H1 (cell line): Measurements from ENCODE around the gene NEK9. TPM values are rescaled to one million over a fixed set of nuclear protein-coding genes. Genes with fewer than 3 reads are reported as not detected.

ENCODE experiments used
- CTCF ChIA-PET: fragments of 300-600 bp; sonication (Branson Sonifier 250); formaldehyde crosslinking; loops from one replicate; lab custom pipeline; 2021; ENCODE audit not compliant: partially characterized antibody; lab: Charles Lee
- POLR2A ChIA-PET: fragments of 300-600 bp; sonication (Branson Sonifier 250); formaldehyde crosslinking; loops from one replicate; lab custom pipeline; 2021; ENCODE audit warnings: inconsistent platforms; ENCODE audit not compliant: partially characterized antibody; lab: Charles Lee
- DNase-seq, 2 experiments: peaks; one replicate each; pipeline versions ENCODE4 v3.0.0 to v3.0.0-alpha.2; 2010 to 2022; ENCODE audit warnings: low spot score in 2 of 2, low read depth in 1 of 2, mixed read lengths in 1 of 2
- FAIRE-seq: peaks from 2 replicates; lab custom pipeline; 2011; peaks lifted over from hg19 to GRCh38; lab: Jason Lieb, UNC
- H2AFZ ChIP-seq: 2 replicates; pipeline ENCODE4 v1.8.1; 2012; ENCODE audit warnings: low read length, inconsistent platforms
- H2AK5ac ChIP-seq: 2 replicates; pipeline ENCODE4 v1.6.1; 2013; ENCODE audit warnings: low read depth, low read length
- H2BK120ac ChIP-seq: replicated peaks from 2 replicates; pipeline ENCODE3; 2013; ENCODE audit warnings: low read depth, low read length, inconsistent platforms
- H2BK12ac ChIP-seq: 2 replicates; pipeline ENCODE4 v1.6.1; 2013; ENCODE audit warnings: low read depth, low read length
- H2BK15ac ChIP-seq: 2 replicates; pipeline ENCODE4 v1.6.1; 2013; ENCODE audit warnings: low read length
- H2BK20ac ChIP-seq: 2 replicates; pipeline ENCODE4 v1.6.1; 2013; ENCODE audit warnings: low read length
- H2BK5ac ChIP-seq: 2 replicates; pipeline ENCODE4 v1.6.1; 2013; ENCODE audit warnings: low read depth, low read length
- H3K14ac ChIP-seq: 2 replicates; pipeline ENCODE4 v1.6.1; 2013; ENCODE audit warnings: inconsistent platforms; ENCODE audit not compliant: insufficient read length
- H3K18ac ChIP-seq: 2 replicates; pipeline ENCODE4 v1.6.1; 2013; ENCODE audit warnings: low read length; ENCODE audit errors: extremely low read depth
- H3K23ac ChIP-seq: 2 replicates; pipeline ENCODE4 v1.6.1; 2013; ENCODE audit warnings: inconsistent platforms; ENCODE audit not compliant: insufficient read length
- H3K23me2 ChIP-seq: 2 replicates; pipeline ENCODE4 v1.6.1; 2013; ENCODE audit warnings: low read depth, low read length
- H3K27ac ChIP-seq: 2 replicates; pipeline ENCODE4 v1.6.1; 2011; ENCODE audit warnings: low read depth, low read length, inconsistent platforms
- H3K27me3 ChIP-seq, 4 experiments: replicated peaks in 1 of 4; 1 replicate in 1 of 4; 2 replicates in 3 of 4; pipeline versions ENCODE4 v1.6.1 to v1.8.1; 2011 to 2013; ENCODE audit warnings: low read length in 3 of 4, mild to moderate bottlenecking in 3 of 4, inconsistent platforms in 2 of 4, mixed read lengths in 2 of 4, moderate library complexity in 1 of 4; ENCODE audit not compliant: control insufficient read depth in 3 of 4, insufficient read depth in 3 of 4; ENCODE audit errors: extremely low read depth in 1 of 4
- H3K36me3 ChIP-seq, 4 experiments: 2 replicates each; pipeline versions ENCODE4 v1.6.1 to v1.8.1; 2011 to 2013; ENCODE audit warnings: mild to moderate bottlenecking in 4 of 4, low read length in 3 of 4, moderate library complexity in 2 of 4, control low read depth in 1 of 4, inconsistent platforms in 1 of 4; ENCODE audit not compliant: insufficient read depth in 4 of 4, control insufficient read depth in 2 of 4
- H3K4ac ChIP-seq: replicated peaks from 2 replicates; pipeline ENCODE3; 2013; ENCODE audit warnings: low read length, low read depth, mixed read lengths, inconsistent platforms; ENCODE audit not compliant: insufficient read length
- H3K4me1 ChIP-seq, 4 experiments: replicated peaks in 1 of 4; 1 replicate in 1 of 4; 2 replicates in 3 of 4; pipeline versions ENCODE4 v1.6.1 to v1.8.1; 2011 to 2013; ENCODE audit warnings: low read length in 3 of 4, inconsistent platforms in 2 of 4, mixed read lengths in 1 of 4; ENCODE audit not compliant: insufficient read depth in 4 of 4, control insufficient read depth in 3 of 4
- H3K4me2 ChIP-seq, 2 experiments: 2 replicates each; pipeline versions ENCODE4 v1.6.1 to v1.8.1; 2011 to 2013; ENCODE audit warnings: low read depth in 2 of 2, low read length in 2 of 2, control low read depth in 1 of 2, inconsistent platforms in 1 of 2, mild to moderate bottlenecking in 1 of 2; ENCODE audit not compliant: insufficient read depth in 1 of 2
- H3K4me3 ChIP-seq, 4 experiments: fragments of 200-600, 300-600 bp in 1 of 4; sonication (generic), shearing (Covaris generic), sonication (Bioruptor Twin) in 1 of 4; 2 replicates each; pipeline versions ENCODE4 v1.5.1 to v1.8.1; 2011 to 2016; ENCODE audit warnings: low read length in 4 of 4, low read depth in 3 of 4, control low read depth in 2 of 4, inconsistent platforms in 2 of 4, mild to moderate bottlenecking in 2 of 4, mixed read lengths in 1 of 4, moderate library complexity in 1 of 4; ENCODE audit not compliant: insufficient read depth in 2 of 4; ENCODE audit errors: extremely low read depth in 1 of 4
- H3K56ac ChIP-seq: replicated peaks from 2 replicates; pipeline ENCODE3; 2013; ENCODE audit warnings: low read depth, mild to moderate bottlenecking, mixed read lengths, low read length, inconsistent platforms; ENCODE audit not compliant: insufficient read length
- H3K79me1 ChIP-seq: 2 replicates; pipeline ENCODE4 v1.6.1; 2013; ENCODE audit warnings: low read depth, low read length, control low read depth
- H3K79me2 ChIP-seq, 2 experiments: 2 replicates each; pipeline versions ENCODE4 v1.6.1 to v1.8.1; 2012 to 2013; ENCODE audit warnings: low read length in 2 of 2, mild to moderate bottlenecking in 2 of 2, inconsistent platforms in 1 of 2; ENCODE audit not compliant: insufficient read depth in 2 of 2, control insufficient read depth in 1 of 2
- H3K9ac ChIP-seq, 4 experiments: replicated peaks in 1 of 4; 1 replicate in 1 of 4; 2 replicates in 3 of 4; pipeline versions ENCODE4 v1.6.1 to v1.8.1; 2011 to 2013; ENCODE audit warnings: low read depth in 3 of 4, low read length in 3 of 4, control low read depth in 2 of 4, mild to moderate bottlenecking in 2 of 4, moderate library complexity in 2 of 4, inconsistent platforms in 1 of 4; ENCODE audit errors: extremely low read depth in 1 of 4
- H3K9me3 ChIP-seq, 2 experiments: 2 replicates each; pipeline versions ENCODE4 v1.6.1 to v1.8.1; 2012 to 2013; ENCODE audit warnings: mild to moderate bottlenecking in 2 of 2, moderate library complexity in 2 of 2, control low read depth in 1 of 2, inconsistent platforms in 1 of 2, low read depth in 1 of 2, low read length in 1 of 2, mixed read lengths in 1 of 2; ENCODE audit not compliant: insufficient read depth in 2 of 2
- H4K20me1 ChIP-seq, 2 experiments: replicated peaks in 1 of 2; 2 replicates each; pipeline versions ENCODE3 to v1.8.1; 2011 to 2013; ENCODE audit warnings: inconsistent platforms in 2 of 2, low read length in 2 of 2, mild to moderate bottlenecking in 1 of 2; ENCODE audit not compliant: insufficient read depth in 2 of 2, control insufficient read depth in 1 of 2
- H4K5ac ChIP-seq: 2 replicates; pipeline ENCODE4 v1.6.1; 2013; ENCODE audit warnings: low read length, low read depth, mixed read lengths, inconsistent platforms; ENCODE audit not compliant: insufficient read length
- H4K8ac ChIP-seq: 2 replicates; pipeline ENCODE4 v1.8.0; 2013; ENCODE audit warnings: mild to moderate bottlenecking, moderate library complexity, low read length, inconsistent platforms; ENCODE audit not compliant: insufficient read depth; ENCODE audit errors: extremely low read depth
- H4K91ac ChIP-seq: replicated peaks from 2 replicates; pipeline ENCODE3; 2013; ENCODE audit warnings: low read length, mixed read lengths, inconsistent platforms; ENCODE audit not compliant: insufficient read length
- HDAC2 ChIP-seq, 2 experiments: fragments of 300-600 bp in 1 of 2; sonication (generic) in 1 of 2; IDR thresholded peaks; 2 replicates each; pipeline ENCODE4 v1.6.1; 2011 to 2012; ENCODE audit warnings: low read depth in 2 of 2, low read length in 2 of 2, mild to moderate bottlenecking in 2 of 2, moderate library complexity in 2 of 2, borderline replicate concordance in 1 of 2, inconsistent platforms in 1 of 2
- PHF8 ChIP-seq: fragments of 200-600 bp; sonication (generic); conservative IDR thresholded peaks from 2 replicates; pipeline ENCODE4 v1.7.1; 2012; ENCODE audit warnings: low read depth, mild to moderate bottlenecking, inconsistent platforms, low read length, moderate library complexity
- RAD21 ChIP-seq, 2 experiments: IDR thresholded peaks in 1 of 2; conservative IDR thresholded peaks in 1 of 2; 2 replicates each; pipeline ENCODE4 v1.6.1; 2011; ENCODE audit warnings: low read depth in 2 of 2, low read length in 2 of 2, improper control_type of control experiment in 1 of 2, inconsistent platforms in 1 of 2, mild to moderate bottlenecking in 1 of 2, moderate library complexity in 1 of 2
- WGBS, 2 experiments: shearing (Covaris generic) in 1 of 2; methylation state at CpG; one replicate each; pipeline versions ENCODE4 v1.1.6 to v1.1.7; 2013 to 2015; ENCODE audit warnings: low lambda C conversion rate in 2 of 2, mixed read lengths in 2 of 2, inconsistent platforms in 1 of 2, low coverage in 1 of 2, missing lambda C conversion rate in 1 of 2; ENCODE audit not compliant: insufficient replicate concordance in 2 of 2, insufficient coverage in 1 of 2, insufficient read length in 1 of 2; ENCODE audit errors: extremely low coverage in 1 of 2, missing lambda C conversion rate in 1 of 2; 5-methylcytosine and 5-hydroxymethylcytosine counted together
- polyA plus RNA-seq, 7 experiments: library from polyadenylated mRNA; depleted of rRNA in 3 of 7; stranded (reverse) in 5 of 7; unstranded in 2 of 7; fragments of >200 nt in 5 of 7; fragments of 200-250 nt in 2 of 7; gene quantifications; 1 replicate in 5 of 7; 2 replicates in 1 of 7; 4 replicates in 1 of 7; pipeline versions ENCODE4 v1.2.1 to v1.2.3, GENCODE V29; 2011 to 2013; ENCODE audit warnings: missing spikeins in 2 of 7, mixed read lengths in 2 of 7
- total RNA-seq: library from RNA; stranded (reverse); fragmentation: NEBNext Ultra II Directional; extraction: Animal tissue kit (Norgen Biotek cat#: 25700); gene quantifications from 2 replicates; pipeline ENCODE4 v1.2.1, GENCODE V29; 2021

NEK9 gene
- total and polyA plus RNA-seq, 2 of the 8 experiments (the other 6 are each of a cell fraction or from before 2014, with no cell fraction given), result 16.0 to 43.6 TPM

DNA sequence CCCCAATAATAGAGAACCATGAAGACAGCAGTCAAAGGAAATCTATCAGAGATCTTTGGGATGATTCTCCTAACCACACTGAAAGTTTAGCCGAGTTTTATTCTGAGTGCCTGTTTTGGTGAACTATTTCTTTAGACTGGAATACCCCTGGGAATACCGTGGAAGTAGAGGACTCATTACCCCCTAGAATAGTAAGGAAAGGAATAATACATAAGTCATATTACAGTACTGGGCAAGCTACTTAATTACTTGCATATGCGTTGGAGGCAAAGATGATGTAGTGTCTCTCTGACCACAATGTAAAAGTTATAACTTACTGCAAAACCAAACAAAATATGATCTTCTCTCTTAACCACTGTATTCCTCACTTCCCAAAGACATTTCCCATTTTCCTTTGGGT is 32.0 kb downstream of the NEK9 start:
- ChIA-PET POLR2A (interaction anchor here (1.0 kb wide), 1 partner anchor 16 kb away, joined by 3 read pairs; no protein-coding TSS in a partner anchor), CTCF (no interaction called here)
- Histone ChIP-seq H3K4me3 (no peak overlapping the region), H3K4ac (no peak overlapping the region), H3K4me1 (no peaks in the 10 kb centered on the region; a peak in 2 of 7 replicates), H3K9me3 (no peaks in the 10 kb centered on the region), H3K27ac (no peak overlapping the region), H3K18ac (no peak overlapping the region), H2BK5ac (no peak overlapping the region), H3K79me1 (no peaks in the 10 kb centered on the region), H3K9ac (no peak overlapping the region), H3K23ac (no peak overlapping the region), H2AK5ac (no peak overlapping the region), H2BK120ac (no peak overlapping the region), H3K4me2 (no peak overlapping the region), H2BK12ac (no peak overlapping the region), H4K91ac (no peak overlapping the region), H2AFZ (no peak overlapping the region), H2BK20ac (no peak overlapping the region), H4K20me1 (no peaks in the 10 kb centered on the region), H3K79me2 (no peaks in the 10 kb centered on the region), H3K56ac (no peak overlapping the region), H3K36me3 (peaks cover 0 to 55% (median 21%) of the 10 kb centered on the region in 4 experiments; a peak in 6 of 8 replicates), H3K14ac (no peak overlapping the region), H3K27me3 (no peaks in the 10 kb centered on the region), H3K23me2 (no peaks in the 10 kb centered on the region; the same call in 1 of the 2 replicates), H2BK15ac (no peak overlapping the region), H4K5ac (no peak overlapping the region), H4K8ac (no peak overlapping the region)
- no peak for DNase-seq
- WGBS, 2 experiments, result 85% methylated on average over 3 of the region's 3 CpGs; no CpG with 5 or more reads in 1 of the 2 experiments
- FAIRE-seq, result no peak
- no peak for TF ChIP-seq HDAC2 (IDR thresholded peaks at IDR 0.05; ENCODE audit: borderline replicate concordance in 1 of 2, low read depth in 2 of 2, low read length in 2 of 2)
- TF ChIP-seq RAD21 (IDR thresholded peaks at IDR 0.05 in 1 of 2, conservative IDR thresholded peaks at IDR 0.05 in 1 of 2; ENCODE audit: low read depth in 2 of 2, low read length in 2 of 2), result no peak
- no peak for TF ChIP-seq PHF8
